ENCODE measurements around the gene ABI3BP. TPM values are rescaled to one million over a fixed set of nuclear protein-coding genes. Genes with fewer than 3 reads are reported as not detected.

Gene ABI3BP
- total RNA-seq, 1 donor from 2014 or later, result 51.8 TPM

DNA sequence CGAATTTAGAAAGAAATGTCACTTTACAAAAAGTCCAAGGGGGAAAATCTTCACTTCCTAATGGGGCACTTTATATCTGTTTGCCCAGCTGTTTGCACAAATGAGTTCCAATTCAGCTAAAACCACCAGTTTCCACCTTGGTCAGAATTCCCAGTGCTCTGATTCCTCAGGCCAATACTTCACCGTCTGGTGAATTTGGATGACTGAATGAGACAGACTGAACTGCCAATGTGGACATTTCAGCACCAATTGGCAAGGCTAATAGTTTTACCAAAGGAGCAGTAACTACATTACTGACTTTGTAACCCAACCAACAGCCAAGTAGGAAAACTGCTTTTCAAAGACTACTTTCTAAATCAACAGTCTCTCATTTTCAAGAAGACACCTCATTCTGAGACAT is 51.8 kb downstream of the ABI3BP start:
- DNase-seq (ENCODE audit: low spot score), result no peak

DNA sequence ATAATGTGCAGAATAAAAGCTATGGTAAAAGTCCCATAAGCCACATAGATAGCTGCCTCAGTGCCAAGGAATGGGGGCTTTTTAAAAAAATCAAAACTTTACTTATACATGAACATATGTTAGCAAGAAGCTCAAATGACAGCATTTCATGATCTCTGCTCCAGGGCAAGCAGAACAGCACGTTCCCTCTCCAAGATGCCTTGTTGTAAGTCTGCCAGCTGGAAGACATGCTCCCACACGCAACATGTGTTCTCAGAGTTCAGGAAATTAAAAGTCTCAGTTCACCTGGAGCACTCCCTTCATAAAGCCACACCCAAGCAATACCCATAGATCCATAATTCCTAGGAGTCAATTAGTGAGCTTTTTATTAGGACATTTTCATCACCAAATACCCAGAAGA is 52.2 kb downstream of the ABI3BP start:
- DNase-seq (ENCODE audit: low spot score), result peak; percentile 52

DNA sequence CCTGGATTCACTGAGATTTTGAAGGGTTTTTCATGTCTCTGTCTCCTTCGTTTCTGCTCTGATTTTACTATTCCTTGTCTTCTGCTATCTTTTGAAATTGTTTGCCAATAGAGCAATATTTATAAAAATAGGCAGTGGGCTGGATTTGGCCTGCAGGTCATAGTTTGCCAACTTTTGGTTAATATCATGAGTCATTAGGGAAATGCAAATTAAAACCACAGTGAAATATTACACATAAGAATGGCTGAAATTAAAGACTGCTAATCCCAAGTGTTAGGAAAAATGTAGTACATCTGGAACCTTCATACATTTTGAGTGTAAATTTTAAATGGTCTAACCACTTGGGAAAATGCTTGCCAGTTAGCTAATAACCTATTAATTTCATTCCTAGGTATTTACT is 56.3 kb downstream of the ABI3BP start:
- no peak for DNase-seq (ENCODE audit: low spot score)

DNA sequence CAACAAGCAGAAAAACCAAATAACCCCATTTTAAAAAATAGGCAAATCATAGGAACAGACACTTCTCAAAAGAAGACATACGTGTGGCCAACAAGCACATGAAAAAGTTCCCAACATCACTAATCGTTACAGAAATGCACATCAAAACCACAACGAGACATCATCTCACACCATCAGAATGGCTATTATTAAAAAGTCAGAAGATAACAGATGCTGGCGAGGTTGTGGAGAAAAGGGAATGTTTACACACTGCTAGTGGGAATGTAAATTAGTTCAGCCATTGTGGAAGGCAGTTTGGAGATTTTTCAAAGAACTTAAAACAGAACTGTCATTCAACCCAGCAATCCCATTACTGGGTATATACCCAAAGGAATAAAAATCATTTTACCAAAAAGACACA is 60.7 kb downstream of the ABI3BP start:
- no peak for DNase-seq (ENCODE audit: low spot score)

DNA sequence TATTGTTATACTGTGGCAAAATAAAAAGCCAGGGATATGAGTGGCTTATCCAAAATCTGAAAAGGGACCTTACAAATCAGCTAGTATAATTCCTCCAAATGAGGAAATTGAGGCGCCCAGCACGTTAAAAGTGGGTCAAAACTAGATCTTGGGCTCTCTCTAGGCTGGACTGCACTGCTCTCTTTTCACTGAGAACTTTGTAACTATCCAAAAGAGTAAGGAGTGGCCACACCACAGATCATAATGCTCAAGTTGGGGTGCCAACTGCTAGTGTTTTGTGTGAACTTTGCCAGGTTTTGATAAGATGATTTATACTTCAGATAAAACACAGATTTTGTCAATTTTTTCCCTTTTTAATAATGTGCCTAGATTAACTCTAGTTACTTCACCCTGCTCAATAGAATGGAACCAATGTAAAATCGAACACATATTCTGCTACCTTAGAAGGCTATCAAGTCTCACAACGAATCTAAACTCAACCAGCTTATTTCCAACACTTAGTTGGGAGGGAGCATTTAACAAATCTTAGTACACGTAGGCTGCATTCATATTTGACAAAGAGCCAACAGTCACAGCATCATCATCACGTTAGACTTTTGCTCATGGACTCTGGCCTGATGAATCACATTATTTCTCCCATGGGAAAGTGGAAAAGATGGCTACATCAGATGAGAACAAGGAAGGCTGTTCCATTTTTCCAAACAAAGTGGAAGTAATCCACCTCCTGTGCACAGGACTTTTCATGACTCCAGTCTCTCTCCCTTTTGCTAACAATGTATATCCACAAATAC is 64.4 kb downstream of the ABI3BP start:
- DNase-seq (ENCODE audit: low spot score), result no peak

DNA sequence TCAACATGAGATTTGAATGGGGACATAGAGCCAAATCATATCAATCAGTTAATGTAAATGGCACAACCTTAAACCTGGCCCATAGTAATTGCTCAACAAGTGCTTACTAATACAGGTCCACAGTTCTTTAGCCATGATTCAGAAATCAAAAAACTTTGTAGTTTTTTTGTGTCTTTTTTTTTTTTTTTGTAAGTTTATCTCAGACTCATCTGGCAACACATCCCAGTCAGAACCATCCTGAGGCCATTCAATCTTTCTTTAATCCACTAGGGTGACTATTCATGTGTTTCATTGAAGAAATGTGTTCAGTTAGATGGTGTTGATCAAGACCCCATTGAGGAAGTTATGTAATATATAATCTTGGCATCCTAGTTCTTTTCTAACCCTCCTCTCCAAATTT is 65.4 kb downstream of the ABI3BP start:
- DNase-seq (ENCODE audit: low spot score), result no peak

DNA sequence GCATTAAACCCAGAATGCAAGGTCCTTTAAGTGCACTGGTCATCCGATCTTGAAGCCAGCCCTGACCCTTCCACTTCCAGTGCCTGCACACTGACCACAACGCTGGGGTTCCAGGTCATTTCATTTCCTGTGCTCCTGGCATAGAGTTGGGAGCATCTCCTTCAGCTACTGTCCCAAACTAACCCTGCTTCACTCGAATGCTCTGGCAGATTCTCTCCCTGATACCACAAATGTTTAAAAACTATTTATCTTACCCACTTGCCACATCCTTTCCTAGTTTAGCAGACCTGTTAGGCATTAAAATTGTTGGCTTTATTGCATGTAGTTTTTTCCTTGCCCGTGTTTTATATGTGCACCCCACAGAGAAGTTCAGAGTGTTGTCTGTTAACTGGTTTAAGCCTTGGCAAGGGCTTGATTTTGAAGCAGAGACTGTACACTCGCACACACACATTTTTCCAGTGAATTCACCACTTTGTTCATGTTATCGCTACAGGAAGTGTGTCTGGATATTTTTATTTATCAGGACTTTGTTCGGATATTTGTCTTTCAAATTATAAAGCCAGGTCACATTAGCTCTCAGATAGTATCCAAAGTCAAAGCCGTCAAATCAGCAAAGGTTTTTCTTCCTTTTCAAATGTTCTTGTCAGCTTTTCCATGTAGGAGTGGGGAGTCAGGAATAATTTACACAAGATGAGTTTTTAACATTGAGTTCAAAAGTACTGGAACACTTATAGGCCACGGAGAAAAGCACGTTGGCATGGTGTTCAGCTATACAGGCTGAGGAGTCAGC is 77.3 kb downstream of the ABI3BP start:
- peak; percentile 62 for DNase-seq (ENCODE audit: low spot score)

DNA sequence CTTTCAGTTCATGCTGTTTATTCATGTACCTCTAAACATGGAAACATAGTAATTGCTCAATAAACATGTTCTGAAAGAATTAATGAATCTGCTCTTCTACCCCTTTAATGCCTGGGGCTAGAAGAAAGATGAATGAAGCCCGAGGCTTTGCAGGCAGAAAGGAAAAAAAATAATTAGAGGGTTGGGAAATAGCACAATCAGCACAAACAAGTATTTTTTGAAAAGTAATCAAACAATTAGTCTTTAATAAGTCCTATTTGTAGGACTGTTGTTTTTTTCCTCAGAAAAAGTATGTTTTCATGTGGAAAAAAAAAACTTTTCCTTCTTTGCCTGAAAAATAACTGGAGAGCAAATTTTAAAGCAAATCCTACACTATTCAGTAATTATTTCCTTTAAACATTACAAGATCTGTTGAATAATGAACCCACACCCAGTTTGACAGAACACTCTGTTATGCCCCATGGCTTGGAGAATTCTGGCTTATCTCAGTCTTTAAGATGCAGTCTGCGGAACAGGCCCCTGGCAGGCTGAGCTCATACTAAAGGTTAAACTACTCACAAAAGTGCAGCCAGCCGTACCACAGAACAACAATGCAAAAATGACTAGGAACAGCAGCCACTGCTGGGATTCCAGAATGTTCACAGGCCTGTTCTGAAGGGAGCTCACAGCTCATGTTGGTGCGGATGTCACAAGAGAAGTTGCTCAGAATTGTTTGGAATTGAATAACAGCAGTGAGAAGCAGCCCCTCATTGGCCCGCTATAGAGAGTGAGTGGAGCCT is 79.2 kb downstream of the ABI3BP start:
- peak; percentile 76 for DNase-seq (ENCODE audit: low spot score)

DNA sequence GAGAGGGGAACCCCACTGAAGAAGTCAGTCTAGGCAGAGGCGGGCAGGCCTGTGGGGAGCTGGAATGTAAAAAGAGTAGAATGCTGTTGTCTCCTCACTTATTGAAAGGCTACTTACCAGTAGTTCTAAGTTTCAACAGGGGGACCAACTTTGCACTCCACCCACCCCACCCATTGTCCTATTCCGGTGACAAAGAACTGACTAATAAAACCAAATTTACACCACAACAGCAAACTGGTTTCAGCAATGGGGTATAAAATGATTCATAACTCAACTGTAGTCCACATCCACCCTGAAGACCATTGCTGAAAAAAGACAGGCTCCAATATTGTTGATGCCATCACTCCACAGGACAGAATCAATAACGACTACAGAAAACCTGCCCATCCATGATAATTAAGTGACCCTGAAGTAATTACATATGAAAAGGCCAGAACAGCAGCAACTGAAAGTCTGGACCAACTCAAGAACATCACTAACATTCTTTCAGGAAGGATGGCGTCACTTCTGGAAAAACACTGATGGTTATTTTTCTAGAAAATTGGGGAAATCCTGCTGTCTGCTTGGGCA is 80.2 kb downstream of the ABI3BP start:
- DNase-seq (ENCODE audit: low spot score), result no peak

DNA sequence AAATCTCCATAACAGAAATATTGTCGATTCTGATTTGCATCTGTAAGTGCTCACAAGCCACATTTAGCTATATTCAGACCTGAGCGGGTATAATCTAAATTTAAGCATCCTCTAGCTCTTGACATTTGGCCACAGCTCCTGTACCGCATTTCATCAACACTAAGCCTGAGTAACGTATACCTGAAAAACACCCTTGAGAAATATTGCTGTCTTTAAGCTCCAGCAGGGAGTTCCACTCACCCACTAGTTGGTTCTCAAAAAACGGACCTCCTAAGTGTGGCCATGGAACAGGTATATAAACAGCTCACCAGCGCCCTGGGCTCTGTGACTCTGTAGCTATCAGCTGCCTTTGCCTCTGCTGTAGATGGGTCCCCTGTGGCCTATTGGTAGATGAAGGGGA is 80.7 kb downstream of the ABI3BP start:
- no peak for DNase-seq (ENCODE audit: low spot score)

DNA sequence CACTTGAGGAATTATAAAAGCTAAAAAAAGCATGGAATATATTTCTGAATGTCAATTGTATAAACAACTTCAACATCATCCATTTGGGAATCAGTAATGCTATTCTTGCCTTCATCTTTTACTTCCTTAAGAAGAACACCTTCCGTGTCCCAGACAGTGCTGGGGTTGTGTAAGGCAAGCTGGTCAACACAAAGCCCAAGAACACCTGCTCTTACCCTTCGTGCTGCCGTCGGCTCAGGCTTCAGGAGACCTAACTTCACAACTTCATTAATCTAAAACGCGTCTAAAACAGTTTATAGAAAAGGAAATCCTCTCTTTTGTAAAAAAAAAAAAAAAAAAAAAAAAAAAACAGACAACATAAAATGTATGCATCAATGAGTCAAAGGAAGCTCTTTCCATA is 81.3 kb downstream of the ABI3BP start:
- no peak for DNase-seq (ENCODE audit: low spot score)

DNA sequence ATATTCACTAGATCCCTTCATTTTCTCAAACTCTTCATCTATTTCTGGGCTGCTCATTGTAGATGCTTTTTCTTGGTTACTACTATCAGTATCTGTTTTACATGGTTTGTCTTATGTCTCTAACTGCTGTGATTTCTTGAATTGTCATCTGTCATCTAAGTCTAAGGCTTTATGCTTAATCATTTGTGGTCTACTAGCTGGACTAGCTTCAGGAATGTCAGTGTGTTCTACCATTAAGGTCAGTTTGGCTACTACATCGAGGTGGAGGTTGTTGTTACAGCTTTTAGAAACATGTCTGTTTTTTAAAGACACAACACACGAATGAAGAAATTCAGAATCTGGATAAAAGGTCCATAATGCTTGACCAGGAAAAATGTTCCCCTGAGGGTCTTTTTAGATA is 82.2 kb downstream of the ABI3BP start:
- no peak for DNase-seq (ENCODE audit: low spot score)

DNA sequence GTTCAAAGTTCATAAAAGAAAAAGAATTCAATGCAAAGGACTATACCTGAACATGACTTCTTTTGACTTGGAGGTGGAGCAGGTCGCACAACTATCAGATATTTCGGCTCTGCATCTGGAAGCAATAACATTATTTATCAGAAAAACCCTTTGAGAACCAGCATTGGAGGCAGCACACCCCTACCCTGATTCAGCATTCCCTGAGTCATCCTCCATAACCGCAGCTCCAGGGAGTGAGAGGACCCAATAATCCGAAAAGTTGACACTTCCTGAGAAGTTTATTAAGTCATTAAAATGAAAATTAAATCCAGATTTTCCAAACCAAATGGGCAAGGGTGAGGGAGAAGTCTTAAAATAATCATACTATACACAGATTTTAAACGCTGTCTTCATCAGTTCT is 90.6 kb downstream of the ABI3BP start:
- DNase-seq (ENCODE audit: low spot score), result no peak

DNA sequence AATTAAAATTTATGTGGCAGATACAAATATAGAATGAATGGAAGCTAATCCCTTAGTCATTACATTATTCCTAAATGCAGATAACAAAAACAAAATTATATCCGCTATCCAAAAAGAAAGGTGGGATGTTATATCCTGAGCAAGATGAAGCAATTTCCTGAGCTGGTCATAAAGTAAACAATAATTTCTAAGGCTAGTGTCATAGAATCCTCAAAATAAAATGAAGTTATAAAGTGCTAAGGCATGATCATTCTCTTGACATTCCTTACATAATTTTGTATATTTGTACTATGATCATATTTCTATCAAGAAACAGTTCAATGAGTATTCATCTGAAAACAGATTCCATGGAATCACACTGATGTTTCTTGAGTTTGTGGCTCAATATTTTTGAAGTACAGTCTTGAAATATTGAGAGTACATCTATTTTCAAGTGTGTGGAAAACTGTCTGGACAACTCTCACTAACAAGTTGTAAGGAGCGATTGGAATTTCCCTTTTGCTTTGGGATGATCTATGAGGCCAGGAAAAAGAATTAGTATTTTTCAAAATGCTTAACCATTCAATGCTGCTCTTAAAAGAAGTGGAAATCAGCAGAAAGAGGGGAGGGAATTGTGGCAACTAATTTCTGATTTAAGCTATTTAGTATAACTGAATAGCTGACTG is 92.4 kb downstream of the ABI3BP start:
- DNase-seq (ENCODE audit: low spot score), result no peak

DNA sequence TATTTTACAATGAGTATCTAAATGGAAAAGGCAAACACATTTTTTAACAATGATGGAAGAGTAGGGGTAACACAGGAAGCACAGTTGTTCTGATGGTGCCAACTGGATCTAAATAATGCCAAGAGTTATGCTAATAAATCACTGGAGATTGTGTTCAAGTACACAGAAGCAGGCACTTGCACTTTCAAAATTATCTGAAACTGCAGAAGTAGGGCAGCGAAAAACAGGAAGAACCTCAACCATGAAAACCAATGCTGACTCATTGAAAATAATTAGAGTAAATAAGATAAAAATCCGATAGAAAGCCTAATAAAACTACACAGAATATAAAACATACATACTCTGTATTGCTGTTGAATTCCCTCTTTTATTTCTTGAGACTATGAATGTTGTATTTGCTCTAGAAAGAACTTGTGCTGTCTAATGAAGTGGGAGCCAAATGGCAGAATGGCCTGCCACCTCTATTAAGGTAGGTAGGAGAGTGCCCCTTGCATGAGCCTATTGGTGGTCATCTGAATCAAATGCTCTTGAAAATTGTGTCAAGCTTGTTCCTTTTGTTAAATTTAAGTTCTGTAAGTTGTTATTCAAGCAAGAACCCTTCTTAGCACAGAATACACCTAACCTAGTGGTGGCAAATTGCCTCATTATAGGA is 93.7 kb downstream of the ABI3BP start:
- peak; percentile 22 for DNase-seq (ENCODE audit: low spot score)

DNA sequence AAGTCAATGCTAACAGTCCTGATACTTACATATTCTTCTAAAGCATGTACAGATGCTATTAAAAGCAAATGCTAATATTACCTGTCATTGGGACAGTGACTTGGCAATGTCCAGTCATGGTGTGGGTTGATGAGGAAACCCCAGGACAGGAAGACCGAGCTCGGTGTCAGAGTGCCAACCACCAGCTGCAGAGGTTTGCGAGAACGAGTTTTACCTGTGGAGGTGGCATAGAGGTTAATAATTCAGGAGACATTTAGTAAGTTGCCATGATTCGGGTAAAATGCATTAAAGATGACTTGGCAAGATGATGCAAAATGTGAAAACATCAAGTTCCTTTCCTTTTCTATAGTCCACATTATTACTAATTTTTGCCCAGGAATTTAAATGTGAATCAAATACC is 94.5 kb downstream of the ABI3BP start:
- no peak for DNase-seq (ENCODE audit: low spot score)

DNA sequence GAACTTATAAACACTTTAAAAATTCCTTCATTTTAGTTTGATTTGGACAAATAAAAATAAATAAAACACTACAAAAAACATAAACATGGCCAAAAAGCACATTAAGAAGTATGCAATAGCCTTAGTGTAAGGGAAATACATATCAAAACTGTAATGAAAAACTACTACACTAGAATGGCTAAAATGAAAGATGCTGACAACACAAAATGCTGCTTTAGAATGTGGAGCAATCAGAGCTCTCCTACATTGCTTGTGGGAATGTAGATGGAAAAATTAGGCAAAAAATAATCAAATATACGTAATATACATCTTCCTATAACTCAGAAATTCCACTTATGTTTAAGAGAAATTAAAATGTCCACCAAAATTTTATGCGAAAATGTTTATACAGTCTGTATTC is 96.2 kb downstream of the ABI3BP start:
- DNase-seq (ENCODE audit: low spot score), result no peak

DNA sequence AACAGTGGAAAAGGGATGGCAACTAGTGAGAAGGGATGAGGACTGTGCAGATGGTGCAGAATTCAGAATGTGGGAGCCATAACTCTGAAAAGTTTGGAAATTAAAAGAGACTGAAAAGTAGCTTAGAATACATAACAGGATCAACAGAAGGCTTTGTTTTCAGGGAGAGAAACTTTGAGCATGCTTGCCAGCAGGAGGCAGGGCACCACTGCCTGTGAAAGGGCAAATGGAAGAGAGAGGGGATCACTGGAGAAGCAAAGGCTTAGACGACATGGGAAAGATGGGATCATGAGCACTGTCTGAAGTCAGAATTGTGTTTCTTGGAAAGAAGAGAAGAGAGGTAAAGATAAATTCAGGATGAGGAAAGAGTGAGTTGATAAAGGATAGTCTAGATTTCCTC is 99.6 kb downstream of the ABI3BP start:
- no peak for DNase-seq (ENCODE audit: low spot score)

DNA sequence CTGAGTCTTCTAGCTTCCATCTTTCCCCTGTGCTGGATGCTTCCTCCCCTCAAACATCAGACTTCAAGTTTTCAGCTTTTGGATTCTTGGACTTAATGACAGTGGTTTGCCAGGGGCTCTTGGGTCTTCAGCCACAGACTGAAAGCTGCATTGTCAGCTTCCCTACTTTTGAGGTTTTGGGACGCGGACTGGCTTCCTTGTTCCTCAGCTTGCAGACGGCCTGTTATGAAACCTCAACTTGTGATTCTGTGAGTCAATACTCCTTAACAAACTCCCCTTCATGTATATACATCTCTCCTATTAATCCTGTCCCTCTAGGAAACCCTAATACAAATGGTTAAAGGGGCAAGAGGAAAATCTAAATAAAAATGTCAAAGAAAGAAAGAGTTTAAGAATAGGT is 100.1 kb downstream of the ABI3BP start:
- no peak for DNase-seq (ENCODE audit: low spot score)

DNA sequence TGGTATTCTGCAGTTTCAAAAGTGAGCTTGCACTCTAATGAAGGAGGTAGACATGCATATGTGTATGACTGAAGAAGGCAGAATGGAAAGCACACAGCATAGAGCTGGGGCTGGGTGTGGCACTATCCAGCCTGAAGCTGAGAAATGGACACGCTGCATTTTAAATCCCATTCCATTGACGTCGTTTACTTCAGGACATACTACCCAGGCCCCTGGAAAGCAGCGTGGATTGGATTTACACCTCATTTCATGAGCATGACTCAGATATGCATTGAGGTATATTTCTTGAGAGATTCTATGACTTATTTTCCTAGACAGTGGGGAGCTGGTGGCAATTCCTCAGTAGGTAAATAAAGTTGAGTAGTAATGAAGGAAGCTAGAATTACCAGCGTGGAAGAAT is 101.4 kb downstream of the ABI3BP start:
- DNase-seq (ENCODE audit: low spot score), result no peak

DNA sequence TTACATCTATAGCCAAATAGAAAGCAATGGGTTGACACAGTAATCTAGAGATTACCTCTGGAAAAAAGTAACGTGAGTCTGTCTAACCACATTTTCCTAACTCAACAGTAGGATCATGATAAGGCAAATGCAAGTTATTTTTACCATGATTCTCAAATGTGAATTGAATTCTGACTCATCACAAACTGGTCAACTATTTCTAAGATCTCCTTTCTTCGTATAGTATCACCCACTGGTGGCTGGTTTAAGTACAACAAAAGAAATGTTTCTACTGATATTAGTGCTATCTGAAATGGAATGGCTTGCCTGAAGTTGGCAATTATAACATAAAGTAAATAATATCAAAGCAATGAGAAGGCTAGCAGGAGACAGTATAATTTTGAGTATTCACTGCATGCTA is 102.2 kb downstream of the ABI3BP start:
- no peak for DNase-seq (ENCODE audit: low spot score)
